ENCODE data around the gene ATOX1.

GRCh38 chr5:151750121-151750520 is 8.3 kb downstream of the ATOX1 start:
- TF ChIP-seq CTCF (IDR thresholded peaks at IDR 0.05) (no peak), POLR2A (IDR thresholded peaks at IDR 0.05) (no peak)

All from thyroid gland (tissue), 4 donors.